ENCODE data around the gene COPS4.

COPS4 gene

DNA sequence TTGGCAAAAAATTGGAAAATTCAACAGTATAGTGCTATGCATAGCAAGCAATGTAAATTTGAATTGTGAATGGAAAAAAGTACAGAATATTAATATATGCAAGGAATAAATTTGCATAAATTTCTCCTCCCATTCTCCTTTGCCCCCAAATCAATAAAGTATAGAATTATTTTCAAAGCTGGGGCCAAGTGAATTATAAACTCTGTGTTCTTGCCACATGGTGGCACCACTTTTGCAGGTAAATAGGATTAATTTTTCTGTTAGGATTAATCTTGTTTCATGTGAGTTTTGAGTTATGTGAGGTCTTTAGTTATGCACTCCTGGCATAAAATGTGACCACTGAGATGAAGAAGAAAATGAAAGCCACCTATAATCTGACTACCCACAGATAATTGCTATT is 19.9 kb downstream of the COPS4 start:
- H3K9me3 ChIP-seq = no peaks in the 10 kb centered on the region
- no peak overlapping the region for H3K27ac ChIP-seq
- H3K4me3 ChIP-seq (ENCODE audit: low read depth in 1 of 2, low read length in 1 of 2) = no peak overlapping the region
- TF ChIP-seq, protein P1, sequence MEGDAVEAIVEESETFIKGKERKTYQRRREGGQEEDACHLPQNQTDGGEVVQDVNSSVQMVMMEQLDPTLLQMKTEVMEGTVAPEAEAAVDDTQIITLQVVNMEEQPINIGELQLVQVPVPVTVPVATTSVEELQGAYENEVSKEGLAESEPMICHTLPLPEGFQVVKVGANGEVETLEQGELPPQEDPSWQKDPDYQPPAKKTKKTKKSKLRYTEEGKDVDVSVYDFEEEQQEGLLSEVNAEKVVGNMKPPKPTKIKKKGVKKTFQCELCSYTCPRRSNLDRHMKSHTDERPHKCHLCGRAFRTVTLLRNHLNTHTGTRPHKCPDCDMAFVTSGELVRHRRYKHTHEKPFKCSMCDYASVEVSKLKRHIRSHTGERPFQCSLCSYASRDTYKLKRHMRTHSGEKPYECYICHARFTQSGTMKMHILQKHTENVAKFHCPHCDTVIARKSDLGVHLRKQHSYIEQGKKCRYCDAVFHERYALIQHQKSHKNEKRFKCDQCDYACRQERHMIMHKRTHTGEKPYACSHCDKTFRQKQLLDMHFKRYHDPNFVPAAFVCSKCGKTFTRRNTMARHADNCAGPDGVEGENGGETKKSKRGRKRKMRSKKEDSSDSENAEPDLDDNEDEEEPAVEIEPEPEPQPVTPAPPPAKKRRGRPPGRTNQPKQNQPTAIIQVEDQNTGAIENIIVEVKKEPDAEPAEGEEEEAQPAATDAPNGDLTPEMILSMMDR (IDR thresholded peaks at IDR 0.05) = no peak
- H3K27me3 ChIP-seq = no peaks in the 10 kb centered on the region
- peaks cover 24% of the 10 kb centered on the region for H3K36me3 ChIP-seq
- H3K4me1 ChIP-seq (ENCODE audit: control insufficient read depth in 1 of 2, insufficient read depth in 1 of 2, low read depth in 1 of 2, low read length in 1 of 2) = no peaks in the 10 kb centered on the region

DNA sequence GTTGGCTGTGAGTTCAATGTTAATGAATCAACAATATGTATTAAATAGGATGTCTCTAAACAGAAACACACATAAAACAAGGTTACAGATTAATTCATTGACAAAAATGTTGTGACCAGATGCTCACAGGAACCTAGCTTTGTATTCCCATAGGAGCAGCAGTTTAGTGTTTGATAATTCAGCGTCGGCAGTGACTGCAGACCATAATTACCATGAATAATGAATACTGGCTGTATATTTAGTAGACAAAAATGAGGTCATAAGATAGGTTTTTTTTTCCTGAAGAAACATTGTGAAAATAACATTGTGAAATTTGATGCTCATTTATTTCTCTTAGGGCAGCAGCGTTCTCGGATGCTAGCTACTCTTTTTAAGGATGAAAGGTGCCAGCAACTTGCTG is 27.8 kb downstream of the COPS4 start:
- H3K9me3 ChIP-seq = no peaks in the 10 kb centered on the region
- no peak overlapping the region for H3K4me3 ChIP-seq (ENCODE audit: low read depth in 1 of 2, low read length in 1 of 2)
- H3K27ac ChIP-seq = no peak overlapping the region
- no peaks in the 10 kb centered on the region for H3K4me1 ChIP-seq (ENCODE audit: control insufficient read depth in 1 of 2, insufficient read depth in 1 of 2, low read depth in 1 of 2, low read length in 1 of 2)
- TF ChIP-seq, protein P1 (IDR thresholded peaks at IDR 0.05) = no peak
- peaks cover 21% of the 10 kb centered on the region for H3K36me3 ChIP-seq
- H3K27me3 ChIP-seq = no peaks in the 10 kb centered on the region

DNA sequence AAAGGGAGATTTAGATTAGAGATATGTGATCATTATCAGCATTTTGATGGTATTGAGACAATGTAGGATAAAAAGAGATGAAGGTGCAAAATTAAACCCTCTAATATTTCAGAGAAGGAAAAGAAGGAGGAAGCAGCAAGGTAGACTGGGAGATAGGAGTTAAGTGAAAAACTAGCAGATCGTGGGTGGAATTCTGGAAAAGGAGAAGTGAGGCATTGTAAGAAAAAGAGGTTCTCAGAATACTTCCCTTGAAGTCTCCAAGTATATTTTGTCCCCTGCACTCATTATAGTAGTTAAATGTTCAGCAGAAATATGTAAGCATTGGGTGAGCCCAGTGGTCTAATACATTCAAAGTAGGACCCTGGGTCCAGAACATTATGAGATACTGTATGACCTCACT is 30.3 kb downstream of the COPS4 start:
- TF ChIP-seq, protein P1 (IDR thresholded peaks at IDR 0.05) = no peak

DNA sequence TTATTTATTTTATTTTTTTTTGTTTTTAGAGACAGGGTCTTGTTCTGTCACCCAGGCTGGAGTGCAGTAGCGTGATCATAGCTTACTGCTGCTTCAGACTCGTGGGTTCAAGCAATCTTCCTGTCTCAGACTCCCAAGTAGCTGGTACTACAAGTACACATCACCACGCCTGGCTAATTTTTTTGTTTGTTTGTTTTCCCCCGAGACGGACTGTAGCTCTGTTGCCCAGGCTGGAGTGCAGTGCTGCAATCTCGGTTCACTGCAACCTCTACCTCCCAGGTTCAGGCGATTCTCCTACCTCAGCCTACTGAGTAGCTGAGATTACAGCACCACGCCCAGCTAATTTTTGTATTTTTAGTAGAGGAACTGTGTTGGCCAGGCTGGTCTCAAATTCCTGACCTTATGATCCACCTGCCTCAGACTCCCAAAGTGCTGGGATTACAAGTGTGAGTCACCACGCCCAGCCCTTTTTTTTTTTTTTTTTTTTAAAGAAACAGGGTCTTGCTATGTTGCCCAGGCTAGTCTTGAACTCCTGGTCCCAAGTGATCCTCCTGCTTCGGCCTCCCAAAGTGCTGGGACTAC is 32.2 kb downstream of the COPS4 start:
- Histone ChIP-seq H3K4me3 (ENCODE audit: low read depth in 1 of 2, low read length in 1 of 2) (no peak overlapping the region), H3K36me3 (peaks cover 25% of the 10 kb centered on the region), H3K4me1 (ENCODE audit: control insufficient read depth in 1 of 2, insufficient read depth in 1 of 2, low read depth in 1 of 2, low read length in 1 of 2) (no peaks in the 10 kb centered on the region), H3K27ac (no peak overlapping the region), H3K9me3 (no peaks in the 10 kb centered on the region), H3K27me3 (no peaks in the 10 kb centered on the region)
- TF ChIP-seq, protein P1 (IDR thresholded peaks at IDR 0.05) = no peak

More for the DNA sequence above, 30.3 kb downstream of the COPS4 start:
- no peaks in the 10 kb centered on the region for H3K27me3 ChIP-seq
- H3K9me3 ChIP-seq = no peaks in the 10 kb centered on the region
- no peaks in the 10 kb centered on the region for H3K4me1 ChIP-seq (ENCODE audit: control insufficient read depth in 1 of 2, insufficient read depth in 1 of 2, low read depth in 1 of 2, low read length in 1 of 2)
- H3K4me3 ChIP-seq (ENCODE audit: low read depth in 1 of 2, low read length in 1 of 2) = no peak overlapping the region
- peaks cover 30% of the 10 kb centered on the region for H3K36me3 ChIP-seq
- no peak overlapping the region for H3K27ac ChIP-seq

DNA sequence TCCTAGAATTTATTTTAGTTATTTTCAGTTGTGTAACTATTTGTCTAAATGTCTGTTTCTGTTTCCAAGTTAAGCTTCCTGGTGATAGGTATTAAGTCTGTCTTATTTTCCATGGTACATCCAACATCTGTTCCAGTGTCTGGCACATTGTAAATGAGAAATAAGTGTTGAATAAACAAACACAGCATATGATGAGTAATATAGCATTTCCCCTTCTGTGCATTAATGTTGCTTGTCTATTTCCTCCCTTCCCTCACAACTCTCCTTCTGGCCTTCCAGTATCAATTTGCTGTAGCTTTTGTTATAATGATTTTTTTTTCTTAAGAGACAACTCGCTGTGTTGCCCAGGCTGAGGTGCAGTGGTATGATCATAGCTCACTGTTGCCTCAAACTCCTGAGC is 36.1 kb downstream of the COPS4 start:
- H3K4me1 ChIP-seq (ENCODE audit: control insufficient read depth in 1 of 2, insufficient read depth in 1 of 2, low read depth in 1 of 2, low read length in 1 of 2) = no peaks in the 10 kb centered on the region
- no peaks in the 10 kb centered on the region for H3K9me3 ChIP-seq
- TF ChIP-seq, protein P1 (IDR thresholded peaks at IDR 0.05) = no peak
- H3K27me3 ChIP-seq = no peaks in the 10 kb centered on the region
- peaks cover 16% of the 10 kb centered on the region for H3K36me3 ChIP-seq
- H3K27ac ChIP-seq = no peak overlapping the region
- H3K4me3 ChIP-seq (ENCODE audit: low read depth in 1 of 2, low read length in 1 of 2) = no peak overlapping the region

Measured in neutrophil (primary cell).